ENCODE results near the gene ARIH2. TPM values are rescaled to one million over a fixed set of nuclear protein-coding genes. Genes with fewer than 3 reads are reported as not detected.

The ARIH2 gene
- total RNA-seq, 1 experiment from 2014 or later, result 113 TPM

DNA sequence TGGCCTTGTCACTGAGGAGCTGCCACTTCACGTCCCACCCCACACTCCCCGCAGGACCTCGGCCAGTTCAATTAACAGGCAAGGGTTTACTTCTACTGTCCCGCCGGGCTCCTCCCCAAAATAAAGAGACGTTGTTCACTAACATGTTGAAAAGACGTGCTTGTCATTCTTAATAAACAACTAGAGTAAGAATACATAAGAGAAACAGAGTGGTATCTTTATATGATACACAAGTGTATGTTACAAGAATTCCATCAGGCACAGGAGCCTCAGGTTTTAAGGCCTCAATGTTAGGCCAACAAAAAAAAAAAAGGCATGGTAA, 110.9 kb downstream of the ARIH2 start:
- Histone ChIP-seq H3K4me2 (ENCODE audit: low read depth, low read length, poor library complexity, severe bottlenecking) (peak overlapping the region; percentile 91), H3K9me2 (replicated peaks; ENCODE audit: insufficient read depth, low read length) (no peaks in the 10 kb centered on the region), H3K4me3 (ENCODE audit: low read length) (peak overlapping the region; percentile 76), H3K4me1 (ENCODE audit: low read length) (peaks cover 51% of the 10 kb centered on the region), H3K9me3 (ENCODE audit: low read length) (no peaks in the 10 kb centered on the region), H3K9ac (ENCODE audit: low read length) (peak overlapping the region; percentile 62), H4K20me1 (ENCODE audit: insufficient read depth, low read depth, low read length) (peaks cover 6% of the 10 kb centered on the region; the same call in 1 of the 2 replicates), H3K27ac (ENCODE audit: low read length) (peak overlapping the region; percentile 30; the same call in 1 of the 2 replicates), H3K36me3 (ENCODE audit: insufficient read depth, low read length) (peaks cover 41% of the 10 kb centered on the region), H2AFZ (ENCODE audit: low read length) (no peak overlapping the region), H3K79me2 (ENCODE audit: low read length) (peaks cover 39% of the 10 kb centered on the region), H3K27me3 (ENCODE audit: low read length) (no peaks in the 10 kb centered on the region)
- no peak for DNase-seq

DNA sequence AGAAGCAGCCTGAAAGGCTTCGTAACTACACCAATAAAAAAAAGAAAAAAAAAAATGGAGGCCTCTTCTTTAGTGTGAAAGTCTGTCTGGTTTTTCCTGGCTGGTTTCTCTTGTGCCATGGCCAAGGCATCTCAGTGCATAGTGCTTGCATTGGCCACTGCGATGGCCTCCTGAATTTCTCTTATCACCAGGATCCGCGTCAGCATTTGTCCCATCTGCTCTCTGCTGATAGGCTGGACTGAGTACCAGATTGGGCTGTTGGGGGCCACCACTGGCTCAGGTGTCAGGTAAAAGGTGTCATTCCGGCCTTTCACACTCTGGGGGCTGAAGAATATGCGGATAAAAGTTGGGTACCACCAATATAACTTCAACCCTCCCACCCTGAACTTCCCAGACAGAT, 111.7 kb downstream of the ARIH2 start:
- peaks cover 31% of the 10 kb centered on the region for H3K79me2 ChIP-seq (ENCODE audit: low read length)
- H3K27ac ChIP-seq (ENCODE audit: low read length), result no peak overlapping the region
- peaks cover 1% of the 10 kb centered on the region; the same call in 1 of the 2 replicates for H4K20me1 ChIP-seq (ENCODE audit: insufficient read depth, low read depth, low read length)
- no peaks in the 10 kb centered on the region for H3K27me3 ChIP-seq (ENCODE audit: low read length)
- H3K36me3 ChIP-seq (ENCODE audit: insufficient read depth, low read length), result peaks cover 41% of the 10 kb centered on the region; the same call in 1 of the 2 replicates
- H3K9me3 ChIP-seq (ENCODE audit: low read length), result no peaks in the 10 kb centered on the region
- H2AFZ ChIP-seq (ENCODE audit: low read length), result no peak overlapping the region
- no peaks in the 10 kb centered on the region for H3K9me2 ChIP-seq (replicated peaks; ENCODE audit: insufficient read depth, low read length)
- DNase-seq, result no peak
- no peak overlapping the region for H3K4me3 ChIP-seq (ENCODE audit: low read length)
- H3K4me2 ChIP-seq (ENCODE audit: low read depth, low read length, poor library complexity, severe bottlenecking), result no peak overlapping the region
- no peak overlapping the region for H3K9ac ChIP-seq (ENCODE audit: low read length)
- peaks cover 43% of the 10 kb centered on the region for H3K4me1 ChIP-seq (ENCODE audit: low read length)

DNA sequence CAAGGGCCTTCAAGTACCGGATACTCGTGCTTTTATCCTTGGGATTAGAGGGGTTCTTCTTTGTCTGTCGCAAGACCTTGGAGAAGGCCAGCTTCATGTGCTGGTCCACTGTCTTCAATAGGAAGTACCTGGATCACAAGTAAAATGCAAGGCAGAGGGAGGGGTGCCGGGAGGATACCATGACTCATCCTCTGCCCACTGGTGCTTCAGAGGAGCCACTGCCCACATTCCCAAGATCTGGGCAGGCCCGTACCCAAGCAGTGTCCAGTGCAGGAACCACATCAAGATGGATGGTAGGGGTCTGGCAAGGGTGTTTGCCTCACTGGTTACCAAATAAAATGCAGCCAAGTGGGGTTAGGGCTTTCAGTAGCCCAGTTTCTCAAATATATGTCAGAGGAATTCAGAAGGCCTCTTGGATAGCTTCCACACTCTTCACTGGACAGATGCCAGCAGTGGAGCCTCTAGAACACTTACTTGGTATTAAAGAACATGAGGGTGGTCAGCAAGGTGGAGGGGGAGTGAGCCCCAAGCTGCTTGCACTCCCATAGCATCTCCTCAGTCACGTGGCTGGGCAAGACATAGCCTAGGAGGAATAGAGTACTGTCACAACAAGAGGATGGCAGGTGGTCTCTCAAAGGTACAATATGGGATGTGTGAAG, 114.1 kb downstream of the ARIH2 start:
- Histone ChIP-seq H3K9ac (ENCODE audit: low read length) (no peak overlapping the region), H3K4me3 (ENCODE audit: low read length) (no peak overlapping the region), H4K20me1 (ENCODE audit: insufficient read depth, low read depth, low read length) (no peaks in the 10 kb centered on the region), H3K4me1 (ENCODE audit: low read length) (peaks cover 19% of the 10 kb centered on the region), H3K4me2 (ENCODE audit: low read depth, low read length, poor library complexity, severe bottlenecking) (no peak overlapping the region), H3K9me3 (ENCODE audit: low read length) (no peaks in the 10 kb centered on the region), H3K27me3 (ENCODE audit: low read length) (no peaks in the 10 kb centered on the region), H3K36me3 (ENCODE audit: insufficient read depth, low read length) (peaks cover 32% of the 10 kb centered on the region; the same call in 1 of the 2 replicates), H3K9me2 (replicated peaks; ENCODE audit: insufficient read depth, low read length) (no peaks in the 10 kb centered on the region), H3K79me2 (ENCODE audit: low read length) (peaks cover 17% of the 10 kb centered on the region), H3K27ac (ENCODE audit: low read length) (no peak overlapping the region), H2AFZ (ENCODE audit: low read length) (no peak overlapping the region)
- DNase-seq, result no peak

DNA sequence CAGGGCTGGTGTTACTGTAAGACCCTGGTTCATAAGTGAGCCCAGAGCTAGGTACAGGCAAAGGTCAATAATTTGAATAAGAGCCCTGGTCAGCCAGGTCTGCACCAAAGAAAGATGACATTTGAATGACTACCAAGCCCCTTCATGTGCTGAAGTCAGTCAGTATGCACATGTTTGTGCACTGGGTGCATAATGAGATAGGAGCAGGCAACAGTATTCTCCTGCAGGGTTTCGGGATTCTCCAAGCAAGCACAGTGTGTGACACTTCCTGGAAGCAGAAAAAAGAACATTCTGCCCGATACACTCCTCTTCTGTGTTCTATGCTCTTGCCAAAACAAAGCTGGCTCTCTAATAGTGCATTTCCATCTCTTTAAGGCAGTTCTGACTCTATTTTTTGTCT, 116.0 kb downstream of the ARIH2 start:
- peaks cover 2% of the 10 kb centered on the region for H3K4me1 ChIP-seq (ENCODE audit: low read length)
- H3K36me3 ChIP-seq (ENCODE audit: insufficient read depth, low read length), result peaks cover 26% of the 10 kb centered on the region; the same call in 1 of the 2 replicates
- H3K9me3 ChIP-seq (ENCODE audit: low read length), result no peaks in the 10 kb centered on the region
- H3K79me2 ChIP-seq (ENCODE audit: low read length), result 0 out of 2 replicates have a peak, but pooled peaks cover 3% of the 10 kb centered on the region
- no peak overlapping the region for H2AFZ ChIP-seq (ENCODE audit: low read length)
- H4K20me1 ChIP-seq (ENCODE audit: insufficient read depth, low read depth, low read length), result no peaks in the 10 kb centered on the region
- no peak overlapping the region for H3K27ac ChIP-seq (ENCODE audit: low read length)
- no peaks in the 10 kb centered on the region for H3K27me3 ChIP-seq (ENCODE audit: low read length)
- H3K9ac ChIP-seq (ENCODE audit: low read length), result no peak overlapping the region
- H3K4me3 ChIP-seq (ENCODE audit: low read length), result no peak overlapping the region
- DNase-seq, result no peak
- H3K4me2 ChIP-seq (ENCODE audit: low read depth, low read length, poor library complexity, severe bottlenecking), result no peak overlapping the region
- no peaks in the 10 kb centered on the region for H3K9me2 ChIP-seq (replicated peaks; ENCODE audit: insufficient read depth, low read length)

DNA sequence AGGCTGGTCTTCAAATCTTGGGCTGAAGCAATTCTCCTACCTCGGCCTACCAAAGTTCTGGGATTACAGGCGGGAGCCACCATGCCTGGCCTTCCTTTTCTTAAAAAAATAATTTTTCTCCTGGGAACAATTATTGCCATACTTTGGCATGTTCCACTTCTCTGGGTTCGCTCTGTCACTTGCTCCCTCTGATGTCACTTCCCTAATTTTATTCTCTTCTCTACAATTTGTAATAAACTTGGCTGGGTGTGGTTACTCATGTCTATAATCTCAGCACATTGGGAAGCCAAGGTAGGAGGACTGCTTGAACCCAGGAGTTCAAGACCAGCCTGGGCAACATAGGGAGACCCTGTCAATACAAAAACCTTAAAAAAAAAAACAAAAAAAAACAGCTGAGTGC, 116.6 kb downstream of the ARIH2 start:
- no peaks in the 10 kb centered on the region for H3K9me3 ChIP-seq (ENCODE audit: low read length)
- no peak overlapping the region for H3K4me2 ChIP-seq (ENCODE audit: low read depth, low read length, poor library complexity, severe bottlenecking)
- no peak overlapping the region for H3K27ac ChIP-seq (ENCODE audit: low read length)
- H4K20me1 ChIP-seq (ENCODE audit: insufficient read depth, low read depth, low read length), result no peaks in the 10 kb centered on the region
- no peak for DNase-seq
- H3K27me3 ChIP-seq (ENCODE audit: low read length), result no peaks in the 10 kb centered on the region
- H2AFZ ChIP-seq (ENCODE audit: low read length), result no peak overlapping the region
- 0 out of 2 replicates have a peak, but pooled peaks cover 3% of the 10 kb centered on the region for H3K79me2 ChIP-seq (ENCODE audit: low read length)
- H3K4me3 ChIP-seq (ENCODE audit: low read length), result no peak overlapping the region
- H3K36me3 ChIP-seq (ENCODE audit: insufficient read depth, low read length), result peaks cover 26% of the 10 kb centered on the region; the same call in 1 of the 2 replicates
- H3K9ac ChIP-seq (ENCODE audit: low read length), result no peak overlapping the region
- H3K9me2 ChIP-seq (replicated peaks; ENCODE audit: insufficient read depth, low read length), result no peaks in the 10 kb centered on the region
- no peaks in the 10 kb centered on the region for H3K4me1 ChIP-seq (ENCODE audit: low read length)

Small RNA genes lying within 50 kb of the gene (small RNA-seq; reads per million reads assigned to genes)
- 7,498 reads per million, percentile 100 among the genes with 10 or more reads in this experiment for gene MIR191
- gene MIR425, result 144 reads per million, percentile 99 among the genes with 10 or more reads in this experiment

Other genes starting within 250 kb of the ARIH2 start
- gene NCKIPSD, start 232.9 kb upstream of the ARIH2 start, total RNA-seq (2014; rRNA removed; shearing (Covaris generic); ENCODE audit: low replicate concordance), result 25.5 and 36.1 TPM in 2 replicates
- gene IP6K2, start 201.6 kb upstream of the ARIH2 start, total RNA-seq (2014; rRNA removed; shearing (Covaris generic); ENCODE audit: low replicate concordance), result 93.6 and 104 TPM in 2 replicates
- 37.9 and 51.5 TPM in 2 replicates for gene PRKAR2A, start 71.0 kb upstream of the ARIH2 start, total RNA-seq (2014; rRNA removed; shearing (Covaris generic); ENCODE audit: low replicate concordance)
- 20.5 and 33.8 TPM in 2 replicates for gene SLC25A20, start 20.0 kb upstream of the ARIH2 start, total RNA-seq (2014; rRNA removed; shearing (Covaris generic); ENCODE audit: low replicate concordance)
- 36.1 and 86.7 TPM in 2 replicates for gene P4HTM, start 71.4 kb downstream of the ARIH2 start, total RNA-seq (2014; rRNA removed; shearing (Covaris generic); ENCODE audit: low replicate concordance)
- gene WDR6, start 88.5 kb downstream of the ARIH2 start, total RNA-seq (2014; rRNA removed; shearing (Covaris generic); ENCODE audit: low replicate concordance), result 82.1 and 110 TPM in 2 replicates
- 44.8 and 53.4 TPM in 2 replicates for gene DALRD3, start 99.7 kb downstream of the ARIH2 start, total RNA-seq (2014; rRNA removed; shearing (Covaris generic); ENCODE audit: low replicate concordance)
- gene NDUFAF3, start 103.3 kb downstream of the ARIH2 start, total RNA-seq (2014; rRNA removed; shearing (Covaris generic); ENCODE audit: low replicate concordance), result 228 and 279 TPM in 2 replicates
- gene IMPDH2, start 110.6 kb downstream of the ARIH2 start, total RNA-seq (2014; rRNA removed; shearing (Covaris generic); ENCODE audit: low replicate concordance), result 522 and 655 TPM in 2 replicates
- gene QRICH1, start 175.2 kb downstream of the ARIH2 start, total RNA-seq (2014; rRNA removed; shearing (Covaris generic); ENCODE audit: low replicate concordance), result 75.4 and 80.0 TPM in 2 replicates
- 220 and 257 TPM in 2 replicates for gene QARS1, start 185.9 kb downstream of the ARIH2 start, total RNA-seq (2014; rRNA removed; shearing (Covaris generic); ENCODE audit: low replicate concordance)
- 31.5 and 111 TPM in 2 replicates for gene USP19, start 202.0 kb downstream of the ARIH2 start, total RNA-seq (2014; rRNA removed; shearing (Covaris generic); ENCODE audit: low replicate concordance)
- gene LAMB2, start 214.2 kb downstream of the ARIH2 start, total RNA-seq (2014; rRNA removed; shearing (Covaris generic); ENCODE audit: low replicate concordance), result 3.8 TPM in 1 of 2 replicates, not detected in the other
- 18.4 and 22.0 TPM in 2 replicates for gene CCDC71, start 247.5 kb downstream of the ARIH2 start, total RNA-seq (2014; rRNA removed; shearing (Covaris generic); ENCODE audit: low replicate concordance)